ENCODE results near the gene LCORL. TPM values are rescaled to one million over a fixed set of nuclear protein-coding genes. Genes with fewer than 3 reads are reported as not detected.

LCORL gene
- total and polyA plus RNA-seq, 2 of the 4 experiments (the other 2 are of a cell fraction), result 2.1 to 5.0 TPM

DNA sequence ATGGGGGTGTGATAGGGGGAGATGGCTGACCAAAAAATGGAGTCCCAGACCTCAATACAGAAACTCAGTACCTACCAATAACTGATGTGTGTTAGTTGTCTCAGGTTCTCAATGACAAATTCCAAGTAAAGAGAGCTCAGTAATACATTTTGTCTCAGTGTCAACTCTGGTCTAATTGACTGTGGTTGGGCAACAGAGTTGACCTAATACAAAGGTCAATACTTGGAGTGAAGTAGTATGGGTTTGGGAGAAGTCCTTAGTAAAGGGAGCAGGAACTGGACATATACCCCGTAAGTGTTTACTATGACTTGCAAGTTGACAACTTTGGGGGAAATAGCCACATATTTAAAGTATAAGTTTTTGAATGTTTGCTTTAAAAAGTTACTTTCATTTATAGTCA lies 20.5 kb upstream of the LCORL start:
- H2BK120ac ChIP-seq (ENCODE audit: low read depth, low read length), result no peak overlapping the region
- H3K23ac ChIP-seq (ENCODE audit: low read depth, low read length), result no peak overlapping the region
- ATAC-seq (ENCODE audit: low read depth) (no peak), DNase-seq (no peak)
- H3K4me1 ChIP-seq (ENCODE audit: control insufficient read depth, insufficient read depth, low read length), result no peaks in the 10 kb centered on the region
- no peak overlapping the region for H2BK5ac ChIP-seq (ENCODE audit: low read depth, low read length, poor library complexity, severe bottlenecking)
- H3K27ac ChIP-seq (ENCODE audit: insufficient read depth, low read length), result no peak overlapping the region
- H3K4me3 ChIP-seq (ENCODE audit: insufficient read depth, low read depth, low read length), result no peak overlapping the region
- H3K4ac ChIP-seq (ENCODE audit: low read depth, low read length), result no peak overlapping the region
- H2AFZ ChIP-seq (replicated peaks; ENCODE audit: low read length, poor library complexity), result no peak overlapping the region
- intact Hi-C loops (cut with micrococcal nuclease), result no loop called here
- no peak overlapping the region for H3K56ac ChIP-seq (ENCODE audit: extremely low read depth, insufficient read depth, low read length)
- H3K36me3 ChIP-seq (ENCODE audit: control insufficient read depth, insufficient read depth, low read length), result no peaks in the 10 kb centered on the region
- H4K91ac ChIP-seq (ENCODE audit: insufficient read depth, low read depth, low read length), result no peak overlapping the region
- H3K27me3 ChIP-seq (ENCODE audit: control insufficient read depth, insufficient read depth, low read length), result no peaks in the 10 kb centered on the region
- H2AK9ac ChIP-seq (replicated peaks; ENCODE audit: low read depth, low read length, poor library complexity), result no peak overlapping the region
- H4K8ac ChIP-seq (ENCODE audit: low read depth in 2 of 2, low read length in 2 of 2), result no peak overlapping the region
- no peak for TF ChIP-seq NFE2L2 (IDR thresholded peaks at IDR 0.05; ENCODE audit: low read depth, low read length)
- no peak for TF ChIP-seq FOS (IDR thresholded peaks at IDR 0.05; ENCODE audit: low read depth, low read length)
- TF ChIP-seq POLR2A (IDR thresholded peaks at IDR 0.05; ENCODE audit: low read depth, low read length), result no peak
- TF ChIP-seq CHD1 (IDR thresholded peaks at IDR 0.05; ENCODE audit: low read depth, low read length), result no peak
- TF ChIP-seq USF2 (IDR thresholded peaks at IDR 0.05; ENCODE audit: low read depth, low read length), result no peak
- TF ChIP-seq, protein P1, sequence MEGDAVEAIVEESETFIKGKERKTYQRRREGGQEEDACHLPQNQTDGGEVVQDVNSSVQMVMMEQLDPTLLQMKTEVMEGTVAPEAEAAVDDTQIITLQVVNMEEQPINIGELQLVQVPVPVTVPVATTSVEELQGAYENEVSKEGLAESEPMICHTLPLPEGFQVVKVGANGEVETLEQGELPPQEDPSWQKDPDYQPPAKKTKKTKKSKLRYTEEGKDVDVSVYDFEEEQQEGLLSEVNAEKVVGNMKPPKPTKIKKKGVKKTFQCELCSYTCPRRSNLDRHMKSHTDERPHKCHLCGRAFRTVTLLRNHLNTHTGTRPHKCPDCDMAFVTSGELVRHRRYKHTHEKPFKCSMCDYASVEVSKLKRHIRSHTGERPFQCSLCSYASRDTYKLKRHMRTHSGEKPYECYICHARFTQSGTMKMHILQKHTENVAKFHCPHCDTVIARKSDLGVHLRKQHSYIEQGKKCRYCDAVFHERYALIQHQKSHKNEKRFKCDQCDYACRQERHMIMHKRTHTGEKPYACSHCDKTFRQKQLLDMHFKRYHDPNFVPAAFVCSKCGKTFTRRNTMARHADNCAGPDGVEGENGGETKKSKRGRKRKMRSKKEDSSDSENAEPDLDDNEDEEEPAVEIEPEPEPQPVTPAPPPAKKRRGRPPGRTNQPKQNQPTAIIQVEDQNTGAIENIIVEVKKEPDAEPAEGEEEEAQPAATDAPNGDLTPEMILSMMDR (conservative IDR thresholded peaks at IDR 0.05; ENCODE audit: low read depth, low read length), result no peak
- H2BK15ac ChIP-seq (ENCODE audit: low read depth, low read length), result no peak overlapping the region
- H3K9ac ChIP-seq (ENCODE audit: low read depth, low read length), result no peak overlapping the region
- dilution Hi-C loops (cut with HindIII; ENCODE audit: low sequenced_read_pairs, unreplicated experiment), result no loop called here
- POLR2A ChIA-PET (ENCODE audit: unreplicated experiment), result no interaction called here
- no peak overlapping the region for H2AK5ac ChIP-seq (ENCODE audit: low read depth, low read length)
- no peaks in the 10 kb centered on the region for H3K79me1 ChIP-seq (ENCODE audit: low read depth in 1 of 2, low read length in 2 of 2)
- no CpG with 5 or more reads among the region's 1 CpG for WGBS, 2 experiments (ENCODE audit: extremely low coverage in 2 of 2, insufficient read length in 1 of 2)
- H3K14ac ChIP-seq (replicated peaks; ENCODE audit: low read depth, low read length), result no peak overlapping the region
- no peak overlapping the region for H3K18ac ChIP-seq (ENCODE audit: low read depth, low read length)
- BruUV-seq (replicated peaks), result no TSS peak
- no peaks in the 10 kb centered on the region for H3K9me1 ChIP-seq (ENCODE audit: insufficient read depth, low read length)
- no peak overlapping the region for H2BK20ac ChIP-seq (ENCODE audit: low read depth, low read length)
- H3K9me3 ChIP-seq (ENCODE audit: control insufficient read depth, insufficient read depth, low read length), result no peaks in the 10 kb centered on the region
- in situ Hi-C loops (cut with MboI; ENCODE audit: low sequenced_read_pairs), result no loop called here
- H4K20me1 ChIP-seq (ENCODE audit: insufficient read depth, low read length), result no peaks in the 10 kb centered on the region
- H4K5ac ChIP-seq (ENCODE audit: low read depth, low read length), result no peak overlapping the region
- CTCF ChIA-PET, result interaction anchor here (0.6 kb wide), 1 partner anchor 482 kb away, joined by 3 read pairs; no protein-coding TSS in a partner anchor
- no peak overlapping the region for H3K4me2 ChIP-seq (ENCODE audit: low read depth, low read length)
